ENCODE data around the gene ENO1.
A peak's percentile ranks its signal among the peaks of the same experiment; 100 is the strongest.

ENO1 gene

GRCh38 chr1:8911416-8912309 lies 33.2 kb upstream of the ENO1 start:
- no peak overlapping the region for H3K9ac ChIP-seq (ENCODE audit: insufficient read length)
- no peak overlapping the region for H3K27ac ChIP-seq
- no peaks in the 10 kb centered on the region for H3K9me3 ChIP-seq (ENCODE audit: low read depth, low read length)
- H3K4me3 ChIP-seq = no peak overlapping the region
- no peak for TF ChIP-seq EZH2 (IDR thresholded peaks at IDR 0.05)
- no peak for TF ChIP-seq POLR2AphosphoS5 (IDR thresholded peaks at IDR 0.05; ENCODE audit: borderline replicate concordance, low read depth, low read length)
- TF ChIP-seq FOXP2 (optimal IDR thresholded peaks at IDR 0.05; ENCODE audit: control extremely low read depth, extremely low read length, insufficient read depth) = no peak
- H3K36me3 ChIP-seq (ENCODE audit: insufficient read depth, low read length) = no peaks in the 10 kb centered on the region
- no peak for DNase-seq (ENCODE audit: low read depth, low spot score)

- H3K4me3 ChIP-seq = no peak overlapping the region
- no peak overlapping the region for H3K27ac ChIP-seq
- DNase-seq (ENCODE audit: low read depth, low spot score) = no peak
These were observed 32.4 kb upstream of the ENO1 start for GRCh38 chr1:8910914-8911313.

GRCh38 chr1:8910331-8910730 lies 31.8 kb upstream of the ENO1 start:
- TF ChIP-seq EZH2 (IDR thresholded peaks at IDR 0.05) (no peak), FOXP2 (optimal IDR thresholded peaks at IDR 0.05; ENCODE audit: control extremely low read depth, extremely low read length, insufficient read depth) (no peak), POLR2AphosphoS5 (IDR thresholded peaks at IDR 0.05; ENCODE audit: borderline replicate concordance, low read depth, low read length) (no peak)
- no peak overlapping the region for H3K4me3 ChIP-seq
- no peak overlapping the region for H3K9ac ChIP-seq (ENCODE audit: insufficient read length)
- no peaks in the 10 kb centered on the region for H3K9me3 ChIP-seq (ENCODE audit: low read depth, low read length)
- no peak for DNase-seq (ENCODE audit: low read depth, low spot score)
- H3K36me3 ChIP-seq (ENCODE audit: insufficient read depth, low read length) = no peaks in the 10 kb centered on the region
- no peak overlapping the region for H3K27ac ChIP-seq

More at GRCh38 chr1:8910914-8911313, 32.4 kb upstream of the ENO1 start:
- Histone ChIP-seq H3K9ac (ENCODE audit: insufficient read length) (no peak overlapping the region), H3K9me3 (ENCODE audit: low read depth, low read length) (no peaks in the 10 kb centered on the region), H3K36me3 (ENCODE audit: insufficient read depth, low read length) (no peaks in the 10 kb centered on the region)
- TF ChIP-seq FOXP2 (optimal IDR thresholded peaks at IDR 0.05; ENCODE audit: control extremely low read depth, extremely low read length, insufficient read depth) (no peak), POLR2AphosphoS5 (IDR thresholded peaks at IDR 0.05; ENCODE audit: borderline replicate concordance, low read depth, low read length) (no peak), EZH2 (IDR thresholded peaks at IDR 0.05) (no peak)

DNA sequence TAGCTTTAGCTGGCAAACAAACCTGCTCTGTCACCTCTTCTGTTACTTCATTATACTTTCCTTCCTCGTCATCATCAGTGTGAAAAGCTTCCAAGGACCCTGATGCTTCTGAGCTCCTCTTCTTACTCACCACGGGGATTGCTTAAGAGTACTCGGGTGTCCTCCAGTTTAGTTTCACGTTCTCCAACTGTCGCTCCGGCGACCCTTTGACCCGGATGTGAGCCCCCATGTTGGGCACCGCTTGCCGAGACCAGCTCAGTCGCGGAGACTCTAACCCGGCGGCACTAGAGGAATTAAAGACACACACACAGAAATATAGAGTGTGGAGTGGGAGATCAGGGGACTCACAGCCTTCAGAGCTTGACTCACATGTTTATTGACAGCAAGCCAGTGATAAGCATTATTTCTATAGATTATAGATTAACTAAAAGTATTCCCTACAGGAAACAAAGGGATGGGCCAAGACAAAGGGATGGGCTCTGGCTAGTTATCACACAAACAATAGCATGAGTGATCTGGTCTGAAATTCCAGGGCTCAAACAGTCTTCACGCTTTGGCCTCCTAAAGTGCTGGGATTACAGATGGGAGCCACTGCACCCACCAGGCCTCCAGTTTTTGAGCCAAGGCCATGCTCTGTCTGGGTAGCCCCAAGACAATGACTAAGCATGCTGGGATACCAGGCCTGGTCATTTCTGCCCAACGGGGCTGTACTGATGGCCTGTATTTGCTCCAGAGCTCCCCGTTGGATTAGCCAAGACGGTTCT lies 30.1 kb upstream of the ENO1 start:
- Histone ChIP-seq H3K4me3 (no peak overlapping the region), H3K9ac (ENCODE audit: insufficient read length) (no peak overlapping the region), H3K36me3 (ENCODE audit: insufficient read depth, low read length) (no peaks in the 10 kb centered on the region), H3K9me3 (ENCODE audit: low read depth, low read length) (no peaks in the 10 kb centered on the region), H3K27ac (no peak overlapping the region)
- no peak for DNase-seq (ENCODE audit: low read depth, low spot score)
- TF ChIP-seq EZH2 (IDR thresholded peaks at IDR 0.05) (no peak), FOXP2 (optimal IDR thresholded peaks at IDR 0.05; ENCODE audit: control extremely low read depth, extremely low read length, insufficient read depth) (no peak), POLR2AphosphoS5 (IDR thresholded peaks at IDR 0.05; ENCODE audit: borderline replicate concordance, low read depth, low read length) (no peak)

- TF ChIP-seq FOXP2 (optimal IDR thresholded peaks at IDR 0.05; ENCODE audit: control extremely low read depth, extremely low read length, insufficient read depth) (no peak), EZH2 (IDR thresholded peaks at IDR 0.05) (no peak), POLR2AphosphoS5 (IDR thresholded peaks at IDR 0.05; ENCODE audit: borderline replicate concordance, low read depth, low read length) (no peak)
- Histone ChIP-seq H3K27ac (peak overlapping the region; percentile 71), H3K9ac (ENCODE audit: insufficient read length) (no peak overlapping the region), H3K36me3 (ENCODE audit: insufficient read depth, low read length) (no peaks in the 10 kb centered on the region), H3K9me3 (ENCODE audit: low read depth, low read length) (no peaks in the 10 kb centered on the region), H3K4me3 (no peak overlapping the region)
- no peak for DNase-seq (ENCODE audit: low read depth, low spot score)
These were observed 27.2 kb upstream of the ENO1 start for GRCh38 chr1:8905582-8906191.

DNA sequence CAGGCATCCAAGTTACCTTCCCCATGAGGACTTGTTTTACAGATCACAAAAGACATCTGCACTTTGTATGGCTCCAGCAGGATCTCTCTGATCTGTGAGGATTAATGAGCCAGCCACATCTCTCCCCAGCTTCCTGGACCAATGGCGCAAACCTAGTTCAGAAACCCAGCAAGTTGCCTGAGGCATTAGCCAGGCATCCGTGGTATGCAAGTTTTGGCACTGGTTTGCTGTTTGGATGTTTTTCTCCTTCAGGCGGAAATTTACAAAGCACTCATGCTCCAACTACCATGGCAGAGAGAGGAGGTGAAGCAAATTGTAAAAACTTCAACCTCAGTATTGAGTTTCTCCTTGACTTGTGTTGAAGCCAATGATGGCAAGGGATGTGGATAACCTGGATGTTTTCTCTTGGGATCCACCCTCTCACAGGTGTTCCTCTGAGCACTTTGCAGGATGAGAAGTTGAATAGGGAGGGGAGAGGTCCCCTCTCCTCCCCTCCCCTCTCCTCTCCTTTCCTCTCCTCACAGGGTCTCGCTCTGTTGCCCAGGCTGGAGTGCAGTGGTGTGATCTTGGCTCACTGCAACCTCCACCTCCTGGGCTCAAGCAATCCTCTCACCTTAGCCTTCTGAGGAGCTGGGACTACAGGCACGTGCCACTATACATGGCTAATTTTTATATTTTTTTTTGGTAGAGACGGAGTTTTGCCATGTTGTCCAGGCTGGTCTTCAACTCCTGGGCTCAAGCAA lies 25.6 kb upstream of the ENO1 start:
- peak overlapping the region; percentile 1; the same call in 1 of the 2 replicates for H3K4me3 ChIP-seq
- DNase-seq (ENCODE audit: low read depth, low spot score) = peak; percentile 98
- peak overlapping the region; percentile 81 for H3K27ac ChIP-seq

GRCh38 chr1:8903410-8903809 lies 24.9 kb upstream of the ENO1 start:
- peak overlapping the region; percentile 81 for H3K27ac ChIP-seq

More for the DNA sequence above, 25.6 kb upstream of the ENO1 start:
- TF ChIP-seq POLR2AphosphoS5 (IDR thresholded peaks at IDR 0.05; ENCODE audit: borderline replicate concordance, low read depth, low read length) = no peak; the same call in 1 of the 2 replicates
- TF ChIP-seq FOXP2 (optimal IDR thresholded peaks at IDR 0.05; ENCODE audit: control extremely low read depth, extremely low read length, insufficient read depth) = peak; percentile 99
- Histone ChIP-seq H3K9me3 (ENCODE audit: low read depth, low read length) (no peaks in the 10 kb centered on the region), H3K9ac (ENCODE audit: insufficient read length) (no peak overlapping the region), H3K36me3 (ENCODE audit: insufficient read depth, low read length) (no peaks in the 10 kb centered on the region)

More at GRCh38 chr1:8903410-8903809, 24.9 kb upstream of the ENO1 start:
- no peaks in the 10 kb centered on the region for H3K9me3 ChIP-seq (ENCODE audit: low read depth, low read length)
- no peaks in the 10 kb centered on the region for H3K36me3 ChIP-seq (ENCODE audit: insufficient read depth, low read length)
- TF ChIP-seq POLR2AphosphoS5 (IDR thresholded peaks at IDR 0.05; ENCODE audit: borderline replicate concordance, low read depth, low read length) (no peak), FOXP2 (optimal IDR thresholded peaks at IDR 0.05; ENCODE audit: control extremely low read depth, extremely low read length, insufficient read depth) (no peak), EZH2 (IDR thresholded peaks at IDR 0.05) (no peak)
- DNase-seq (ENCODE audit: low read depth, low spot score) = no peak
- H3K4me3 ChIP-seq = peak overlapping the region; percentile 1; the same call in 1 of the 2 replicates
- H3K9ac ChIP-seq (ENCODE audit: insufficient read length) = no peak overlapping the region
